ENCODE results near the gene BEND6.
"Not testable (repeated sequence)": the region's sequence is repeated elsewhere in the genome, so short reads cannot be mapped to it uniquely, and the experiment has no call there.

DNA sequence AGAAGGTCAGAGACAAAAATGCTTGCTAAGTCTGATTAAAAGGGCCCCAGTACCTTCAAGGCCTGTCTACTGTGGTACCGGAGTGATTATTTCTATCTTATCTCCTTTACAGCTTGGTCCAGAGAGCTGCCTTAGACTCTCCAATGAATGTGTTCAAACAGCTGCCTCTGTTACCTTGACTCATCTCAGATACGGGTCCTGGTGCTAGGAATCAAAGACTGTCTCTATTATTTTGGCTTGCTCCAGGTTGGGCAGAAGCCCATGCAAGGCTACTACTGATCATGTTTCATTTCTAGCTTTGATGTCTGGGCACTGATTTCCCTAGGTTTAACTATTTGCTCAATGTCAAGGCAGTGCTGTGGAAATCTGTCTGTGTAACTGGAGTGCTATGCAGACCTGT is 53.2 kb downstream of the BEND6 start:
- TF ChIP-seq, protein P1, sequence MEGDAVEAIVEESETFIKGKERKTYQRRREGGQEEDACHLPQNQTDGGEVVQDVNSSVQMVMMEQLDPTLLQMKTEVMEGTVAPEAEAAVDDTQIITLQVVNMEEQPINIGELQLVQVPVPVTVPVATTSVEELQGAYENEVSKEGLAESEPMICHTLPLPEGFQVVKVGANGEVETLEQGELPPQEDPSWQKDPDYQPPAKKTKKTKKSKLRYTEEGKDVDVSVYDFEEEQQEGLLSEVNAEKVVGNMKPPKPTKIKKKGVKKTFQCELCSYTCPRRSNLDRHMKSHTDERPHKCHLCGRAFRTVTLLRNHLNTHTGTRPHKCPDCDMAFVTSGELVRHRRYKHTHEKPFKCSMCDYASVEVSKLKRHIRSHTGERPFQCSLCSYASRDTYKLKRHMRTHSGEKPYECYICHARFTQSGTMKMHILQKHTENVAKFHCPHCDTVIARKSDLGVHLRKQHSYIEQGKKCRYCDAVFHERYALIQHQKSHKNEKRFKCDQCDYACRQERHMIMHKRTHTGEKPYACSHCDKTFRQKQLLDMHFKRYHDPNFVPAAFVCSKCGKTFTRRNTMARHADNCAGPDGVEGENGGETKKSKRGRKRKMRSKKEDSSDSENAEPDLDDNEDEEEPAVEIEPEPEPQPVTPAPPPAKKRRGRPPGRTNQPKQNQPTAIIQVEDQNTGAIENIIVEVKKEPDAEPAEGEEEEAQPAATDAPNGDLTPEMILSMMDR (IDR thresholded peaks at IDR 0.05): not testable (repeated sequence)
- not testable (repeated sequence) for TF ChIP-seq POLR2A (IDR thresholded peaks at IDR 0.05)

Measured in testis (tissue), 2 donors.